Activated effector memory CD4-positive, alpha-beta T cell treated with anti-CD3 and anti-CD28 coated beads, Interleukin-2, amount 50 U/mL, for 16 hours (primary cell): ENCODE results near the gene RASSF4.

Experiments
- DNase-seq: peaks from one replicate; pipeline ENCODE4 v3.0.0-alpha.2; 2020

Gene RASSF4

DNA sequence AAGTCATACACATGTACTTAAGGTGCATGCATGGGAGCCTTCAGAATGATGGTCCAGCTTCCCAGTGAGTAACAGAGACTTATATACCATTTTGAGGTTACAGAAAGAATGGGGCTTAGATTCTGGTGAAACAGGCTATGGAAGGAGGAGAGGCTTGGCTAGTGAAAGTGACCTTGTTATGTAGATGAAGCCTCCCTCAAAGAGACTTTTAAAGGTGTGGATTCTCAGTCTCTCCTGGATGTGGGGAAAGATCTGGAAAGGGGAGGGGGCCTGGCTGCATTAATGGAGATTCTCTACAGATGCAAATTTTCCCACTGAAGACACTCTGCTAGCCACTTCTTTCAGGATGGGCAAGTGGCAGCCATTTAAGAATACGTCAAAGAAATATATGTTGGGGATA is 5.5 kb downstream of the RASSF4 start:
- no peak for DNase-seq

DNA sequence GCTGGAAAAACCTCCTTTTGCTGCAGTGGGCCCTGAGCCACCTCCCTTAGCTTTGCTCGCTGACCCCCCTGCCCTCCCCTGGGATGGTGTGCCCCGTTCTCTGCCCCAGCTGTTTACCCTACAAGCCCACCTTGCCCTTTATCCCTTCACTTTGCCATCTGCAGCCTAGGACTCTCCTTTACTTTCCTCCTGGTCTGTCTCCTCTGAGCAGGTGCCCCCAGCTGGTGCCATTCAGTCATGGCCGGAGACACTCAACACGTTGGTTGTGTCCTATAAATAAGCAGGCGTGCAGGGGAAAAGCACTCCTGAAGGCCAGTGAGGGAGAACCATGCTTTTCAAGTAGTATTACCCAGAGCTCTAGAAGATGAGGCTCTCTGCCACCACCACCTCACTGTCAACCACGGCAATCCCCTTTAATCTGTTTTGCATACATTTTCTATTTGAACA is 6.1 kb downstream of the RASSF4 start:
- no peak for DNase-seq

DNA sequence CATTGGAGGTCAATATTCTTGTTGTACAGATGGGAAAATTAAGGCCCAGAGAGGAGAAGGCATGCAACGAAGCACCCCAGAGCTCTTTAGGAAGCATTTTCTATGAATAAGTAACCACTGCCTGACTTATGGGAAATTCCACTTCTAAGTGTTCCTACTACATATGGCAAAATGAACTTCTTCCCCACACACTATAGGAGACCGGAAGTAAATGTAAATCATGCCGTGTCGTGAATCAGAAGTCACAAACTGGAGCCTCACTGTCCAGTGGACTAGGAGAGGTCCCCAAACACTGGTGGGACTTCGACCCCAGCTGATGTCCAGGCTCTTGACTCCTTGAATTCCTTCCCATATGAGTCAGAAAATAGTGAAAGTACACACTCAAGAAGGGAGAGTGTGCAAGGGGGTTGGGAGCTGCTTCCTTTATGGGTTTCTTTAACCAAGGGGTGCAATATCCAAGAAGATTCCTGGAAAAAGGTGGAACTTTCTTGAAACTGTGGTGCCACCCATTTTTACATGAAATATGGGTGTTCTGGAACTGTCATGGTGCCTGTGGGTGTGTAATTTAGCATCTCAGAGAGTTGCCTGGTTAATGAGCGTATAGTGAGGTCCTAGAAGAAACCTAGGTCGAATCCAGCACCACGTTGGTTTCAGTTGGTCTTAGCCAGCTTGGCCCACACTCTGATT is 6.7 kb downstream of the RASSF4 start:
- DNase-seq: no peak

DNA sequence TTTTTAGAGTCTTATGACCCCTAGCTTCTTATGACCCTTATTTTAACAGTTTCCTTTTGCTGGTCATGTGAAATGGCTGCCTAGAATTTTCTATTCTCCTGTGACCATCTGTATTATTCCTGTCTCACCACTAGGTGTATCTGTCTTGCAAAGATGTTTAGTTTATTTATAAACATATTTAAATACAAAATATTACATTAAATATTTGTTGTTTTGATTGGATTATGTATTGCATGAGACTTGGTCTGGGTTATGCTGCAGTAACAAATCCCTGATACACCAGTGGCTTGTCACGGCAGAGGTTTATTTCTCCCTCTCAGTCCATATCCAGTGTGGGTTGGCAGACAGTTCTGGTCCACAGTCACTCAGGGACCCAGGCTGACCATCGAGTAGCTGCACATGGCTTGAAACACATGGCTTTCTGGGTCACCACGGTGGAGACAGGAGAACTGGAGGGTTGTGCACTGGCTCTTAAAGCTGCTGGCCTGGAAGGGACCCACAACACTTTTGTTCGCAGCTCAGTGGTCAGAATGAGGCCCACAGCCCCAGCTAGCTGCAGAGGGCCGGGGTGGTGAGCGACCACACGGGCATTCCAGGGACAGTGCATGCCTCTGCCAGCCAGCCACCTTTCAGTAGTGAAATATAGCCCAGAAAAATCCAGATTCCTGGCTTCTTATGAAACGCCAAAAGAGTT is 7.4 kb downstream of the RASSF4 start:
- DNase-seq: no peak

DNA sequence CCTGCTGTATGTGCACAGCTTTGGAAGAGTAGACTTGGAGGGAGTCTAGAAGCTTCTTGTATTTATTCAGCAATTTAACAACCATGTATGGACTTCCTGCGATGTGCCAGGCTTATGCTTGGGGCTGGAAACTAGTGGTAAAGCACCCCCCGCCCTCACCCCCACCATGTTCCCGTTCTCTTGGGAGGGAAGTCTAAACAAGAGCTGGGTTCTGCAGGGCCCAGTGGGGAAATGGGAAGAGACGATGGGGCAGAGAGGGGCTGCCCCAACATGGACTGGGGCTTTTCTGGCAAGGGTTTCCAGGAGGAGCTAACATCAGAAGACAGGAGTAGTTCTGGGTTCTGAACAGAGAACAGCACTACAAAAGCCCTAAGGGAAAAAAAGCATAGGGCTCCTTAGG is 8.0 kb downstream of the RASSF4 start:
- no peak for DNase-seq

DNA sequence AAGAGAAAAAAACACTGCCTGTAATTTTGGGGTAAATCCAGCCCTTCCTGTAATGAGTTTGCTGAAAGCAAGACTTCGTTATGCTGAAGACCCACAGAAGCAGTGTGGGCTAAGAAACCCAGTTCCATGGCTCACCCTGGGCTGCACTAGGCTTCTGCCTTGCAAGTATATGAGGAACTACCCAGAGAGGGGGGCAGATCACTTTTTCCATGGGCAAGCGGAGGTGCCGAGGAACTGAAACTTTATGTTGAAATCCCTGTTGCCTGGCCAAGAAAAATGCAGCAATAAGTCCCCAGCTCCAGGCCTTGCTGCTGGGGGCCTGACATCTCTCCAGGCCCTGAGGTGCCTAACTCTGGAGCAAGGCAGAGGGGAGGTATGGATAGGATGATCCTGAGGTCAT is 8.5 kb downstream of the RASSF4 start:
- no peak for DNase-seq

DNA sequence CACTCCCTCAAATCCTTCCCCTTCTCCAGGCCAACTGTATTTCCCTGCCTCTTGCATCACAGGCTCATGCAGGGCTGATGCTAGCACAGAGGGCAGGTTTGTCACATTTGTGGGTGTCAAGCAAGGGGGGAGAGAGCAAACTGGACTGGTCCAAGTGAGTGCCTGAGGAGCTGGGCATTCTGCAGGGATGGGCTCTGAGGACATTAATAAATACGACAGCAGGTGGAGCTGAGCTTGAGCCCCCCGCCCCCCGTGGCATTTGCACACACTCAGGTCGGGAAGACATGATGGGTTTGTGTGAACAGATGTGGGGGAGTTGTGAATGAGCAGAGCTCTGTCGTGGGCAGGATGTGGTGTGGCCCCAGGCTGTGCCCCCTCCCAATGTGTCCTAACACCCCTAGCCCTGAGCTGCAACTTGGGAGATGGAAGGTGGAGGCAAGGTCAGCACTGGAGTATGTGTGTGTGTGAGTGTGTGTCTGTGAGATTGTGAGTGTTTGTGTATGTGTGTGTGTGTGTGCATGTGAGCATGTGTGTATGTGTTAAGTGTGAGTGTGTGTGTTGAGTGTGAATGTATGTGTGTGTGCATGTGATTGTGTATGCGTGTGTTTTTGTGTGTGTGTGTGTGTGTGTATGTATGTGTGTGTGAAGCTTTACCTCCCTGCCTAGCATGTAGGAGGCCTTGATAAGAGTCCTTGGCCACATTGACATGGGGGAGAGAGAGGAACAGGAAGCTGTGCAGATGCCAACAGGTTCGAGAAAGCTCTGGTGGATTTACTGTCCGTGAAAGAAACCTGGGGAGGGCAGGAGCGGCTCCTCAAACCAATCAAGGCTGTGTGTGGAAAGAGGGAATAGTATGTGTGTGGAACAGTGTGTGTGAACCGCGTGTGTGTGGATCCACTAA is 9.1 kb downstream of the RASSF4 start:
- DNase-seq: no peak

DNA sequence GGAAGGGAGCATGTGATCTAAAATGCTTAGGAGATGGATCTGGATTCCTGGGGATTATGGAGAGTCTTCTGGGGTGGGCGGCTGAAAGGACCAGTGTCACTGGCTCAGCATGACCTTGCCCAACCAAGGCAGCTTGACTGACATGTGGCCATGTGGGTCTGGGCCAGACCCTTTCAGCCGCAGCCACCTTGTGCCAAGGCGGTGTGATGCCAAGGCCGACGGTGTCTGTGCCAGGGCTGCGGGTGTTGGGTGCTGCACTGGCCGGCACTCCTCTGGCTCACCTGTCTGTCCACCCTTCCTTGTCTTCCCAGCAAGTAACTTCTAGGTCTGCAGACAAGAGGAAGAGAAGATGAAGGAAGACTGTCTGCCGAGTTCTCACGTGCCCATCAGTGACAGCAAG is 10.3 kb downstream of the RASSF4 start:
- no peak for DNase-seq

DNA sequence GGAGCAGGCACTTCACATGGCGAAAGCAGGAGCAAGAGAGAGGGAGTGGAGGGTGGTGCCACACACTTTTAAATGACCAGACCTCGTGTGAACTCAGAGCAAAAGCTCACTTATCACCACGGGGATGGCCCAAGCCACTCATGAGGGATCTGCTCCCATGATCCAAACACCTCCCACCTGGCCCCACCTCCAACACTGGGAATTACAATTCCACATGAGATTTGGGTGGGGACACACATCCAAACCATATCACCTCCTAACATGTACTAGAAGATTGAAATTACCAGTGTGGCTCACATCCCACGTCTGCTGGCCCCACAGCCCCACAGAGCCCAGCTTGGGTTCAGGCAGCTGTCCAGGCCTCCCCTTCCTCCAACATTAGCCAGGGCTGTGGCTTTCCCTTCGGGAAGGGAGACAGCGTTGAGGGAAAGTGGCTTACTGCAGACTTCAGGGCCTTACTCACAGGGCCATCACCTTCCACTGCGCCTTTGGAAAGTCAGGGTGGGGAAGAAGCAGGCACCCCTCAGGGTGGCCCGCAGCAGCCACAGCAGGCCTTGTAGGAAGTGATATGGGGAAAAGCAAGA is 11.3 kb downstream of the RASSF4 start:
- DNase-seq: no peak

DNA sequence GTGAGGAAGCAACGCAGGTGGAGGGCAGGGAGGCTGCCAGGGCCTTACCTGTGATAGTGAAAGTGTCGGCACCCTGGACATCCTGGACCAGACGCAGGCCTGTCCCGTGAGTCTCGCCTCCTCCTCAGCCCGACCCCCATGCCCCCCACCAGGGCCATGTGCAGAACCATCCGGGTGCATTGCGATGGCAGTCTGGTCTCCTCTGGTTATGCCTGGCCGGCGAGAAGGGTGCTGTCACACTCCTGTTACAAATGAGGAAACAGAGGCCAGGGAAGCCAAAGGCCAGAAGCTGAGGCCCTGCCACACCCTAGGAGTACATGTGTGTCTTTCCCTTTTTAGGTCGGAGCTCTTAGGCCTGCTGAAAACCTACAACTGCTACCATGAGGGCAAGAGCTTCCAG is 11.8 kb downstream of the RASSF4 start:
- no peak for DNase-seq

DNA sequence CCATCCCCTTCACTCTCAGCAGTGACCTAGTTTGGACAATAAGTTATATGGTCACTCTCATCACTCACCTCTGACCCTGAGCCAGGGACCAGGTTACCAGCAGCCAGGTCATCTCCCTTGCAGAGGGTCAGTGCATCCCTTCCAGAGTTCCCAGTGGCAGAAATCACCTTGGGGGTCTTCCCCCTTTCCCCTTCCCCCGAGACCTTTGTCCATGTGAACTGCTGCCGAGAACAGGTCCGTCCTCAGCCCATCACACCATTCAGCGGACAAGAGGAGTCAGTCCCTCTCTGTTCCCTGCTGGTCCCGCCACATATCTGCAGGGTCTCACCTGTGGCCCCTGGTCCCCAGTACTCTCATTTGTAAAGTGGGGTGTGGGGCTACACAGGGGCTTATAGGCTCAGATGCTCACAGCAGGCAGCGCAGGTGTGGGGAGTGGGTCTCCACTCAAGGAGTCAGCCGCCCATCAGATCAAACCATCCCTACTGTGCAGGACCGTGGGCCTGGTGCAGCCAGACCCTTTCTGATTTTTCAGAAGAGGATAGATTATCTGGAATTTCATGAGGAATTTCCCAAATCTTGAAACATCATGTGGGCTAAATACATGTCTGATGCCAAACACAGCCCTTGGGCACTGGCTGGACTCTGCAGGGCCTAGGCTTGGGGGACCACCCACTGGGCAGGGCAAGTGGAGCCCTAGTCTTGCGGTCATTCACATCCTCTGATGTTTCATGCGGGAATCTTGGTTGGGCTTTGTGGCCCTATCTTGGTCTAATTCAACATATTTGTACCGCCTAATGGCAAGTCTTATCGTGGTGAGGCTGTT is 12.5 kb downstream of the RASSF4 start:
- DNase-seq: no peak

DNA sequence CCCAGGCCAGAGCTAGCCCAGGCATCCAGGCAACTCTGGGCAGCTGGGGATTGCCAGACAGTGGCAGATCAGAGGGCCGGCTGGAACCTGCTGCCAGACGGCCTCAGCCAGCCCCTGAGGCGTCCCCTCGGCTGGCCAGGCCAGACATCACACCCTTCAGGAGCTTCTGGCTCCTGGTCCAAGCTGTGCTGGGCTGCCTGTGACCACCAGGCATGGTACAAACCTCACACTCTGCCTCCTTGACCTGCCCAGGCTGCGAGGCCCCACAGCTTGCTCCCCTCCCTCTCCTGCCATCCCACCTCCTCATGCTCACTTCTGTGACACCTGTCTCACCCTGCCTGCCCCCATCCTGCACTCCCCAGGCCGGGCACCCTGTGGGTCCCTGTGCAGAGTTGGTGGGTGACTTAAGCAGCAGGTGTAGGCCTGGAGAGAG is 13.3 kb downstream of the RASSF4 start:
- no peak for DNase-seq

DNA sequence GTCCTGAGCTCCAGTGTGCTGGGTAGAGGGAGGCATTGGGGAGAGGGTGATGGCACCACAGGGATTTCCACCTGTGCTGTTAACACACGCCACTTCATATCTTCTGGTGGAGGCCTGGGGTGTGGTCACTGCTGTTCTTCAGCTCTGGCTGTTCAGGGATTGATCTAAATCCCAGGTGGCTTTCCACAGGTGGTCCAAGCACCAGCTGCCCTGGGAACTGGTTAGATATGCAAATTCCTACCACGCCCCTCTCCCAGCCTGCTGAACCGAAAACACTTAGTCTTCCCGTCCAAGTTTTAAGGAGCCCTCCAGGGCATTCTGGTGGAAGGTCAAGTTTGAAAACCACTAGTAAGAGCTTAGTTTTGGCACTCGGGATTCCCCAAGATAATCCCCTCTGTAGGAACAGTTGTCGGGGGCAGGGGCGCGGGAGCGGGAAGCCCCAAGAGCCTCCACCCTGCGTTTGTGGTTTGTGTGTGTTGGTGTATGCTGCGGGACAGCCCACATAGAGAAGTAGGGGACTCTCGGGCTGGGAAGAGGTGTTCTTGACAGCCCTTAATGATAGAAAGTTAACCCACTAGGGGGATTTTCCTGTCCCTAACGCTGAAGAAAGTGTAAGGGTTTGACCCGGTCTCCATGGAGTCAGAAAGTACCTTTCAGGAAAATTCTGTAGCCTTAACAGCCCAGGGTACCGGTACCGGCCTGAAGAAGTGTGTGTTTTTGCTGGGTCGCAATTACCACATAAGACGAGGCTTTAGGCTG is 13.9 kb downstream of the RASSF4 start:
- no peak for DNase-seq

DNA sequence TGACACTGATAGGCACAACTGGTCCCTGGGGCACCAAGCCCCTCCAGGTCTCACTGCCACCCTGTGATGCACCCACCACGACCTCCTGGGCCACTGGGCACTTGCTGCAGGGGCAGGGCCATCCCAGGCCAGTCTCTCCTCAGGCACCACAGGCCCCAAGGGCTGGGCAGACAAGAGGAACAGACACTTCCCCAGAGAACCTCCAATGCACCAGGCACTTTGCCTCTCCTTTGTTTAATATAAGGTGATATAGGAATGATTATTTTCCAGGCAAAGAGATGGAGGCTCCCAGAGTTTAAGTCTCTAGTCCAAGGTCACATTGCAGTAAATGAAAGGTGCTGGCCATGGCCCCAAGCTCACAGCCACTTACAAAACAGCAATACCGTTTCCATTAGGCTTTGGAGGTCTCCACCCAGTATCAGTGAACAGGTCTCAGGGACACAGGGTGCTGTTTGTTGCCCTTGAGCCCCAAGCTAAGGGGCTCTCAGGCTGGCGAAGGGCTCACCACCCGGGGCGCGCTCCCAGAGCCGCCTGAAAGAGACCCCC is 14.6 kb downstream of the RASSF4 start:
- no peak for DNase-seq

DNA sequence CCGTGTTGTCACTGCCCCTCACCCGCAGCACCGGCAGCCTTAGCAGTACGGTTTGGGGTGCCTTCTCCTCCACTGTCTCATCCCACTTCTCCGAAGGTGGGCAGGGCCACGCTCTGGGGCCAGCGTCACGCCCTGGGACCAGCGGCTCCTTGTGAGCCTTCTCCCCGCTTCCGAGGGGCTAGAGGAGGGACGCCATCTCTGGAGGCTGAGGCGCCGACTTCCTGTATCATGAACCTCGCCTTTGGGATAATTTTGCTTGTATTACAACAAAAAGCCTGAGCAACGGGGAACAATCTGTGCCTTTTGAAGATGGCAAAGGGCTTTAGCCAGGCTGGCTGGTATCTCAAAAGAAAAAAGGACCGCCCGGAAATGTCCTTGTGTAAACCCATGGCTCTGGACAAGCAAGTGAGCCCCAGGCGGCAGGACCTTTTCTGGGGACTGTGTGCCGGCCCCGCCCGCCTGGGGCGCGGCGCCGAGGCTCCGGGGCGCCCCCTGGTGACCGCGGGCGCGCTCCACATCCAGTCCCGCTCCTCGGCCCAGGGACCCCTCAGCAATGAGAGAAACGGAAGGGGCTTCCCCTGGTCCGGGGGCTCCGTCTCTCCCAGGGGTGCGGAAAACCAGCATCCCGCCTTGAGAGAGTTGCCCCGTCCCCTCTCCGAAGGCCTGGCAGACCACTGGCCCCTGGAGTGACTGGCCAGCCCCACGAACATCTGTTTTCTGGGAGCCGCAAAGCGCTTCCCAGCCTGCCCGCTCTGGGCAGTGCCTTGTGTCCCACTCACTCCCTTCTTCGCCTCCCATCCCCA is 15.2 kb downstream of the RASSF4 start:
- peak; percentile 87 for DNase-seq

DNA sequence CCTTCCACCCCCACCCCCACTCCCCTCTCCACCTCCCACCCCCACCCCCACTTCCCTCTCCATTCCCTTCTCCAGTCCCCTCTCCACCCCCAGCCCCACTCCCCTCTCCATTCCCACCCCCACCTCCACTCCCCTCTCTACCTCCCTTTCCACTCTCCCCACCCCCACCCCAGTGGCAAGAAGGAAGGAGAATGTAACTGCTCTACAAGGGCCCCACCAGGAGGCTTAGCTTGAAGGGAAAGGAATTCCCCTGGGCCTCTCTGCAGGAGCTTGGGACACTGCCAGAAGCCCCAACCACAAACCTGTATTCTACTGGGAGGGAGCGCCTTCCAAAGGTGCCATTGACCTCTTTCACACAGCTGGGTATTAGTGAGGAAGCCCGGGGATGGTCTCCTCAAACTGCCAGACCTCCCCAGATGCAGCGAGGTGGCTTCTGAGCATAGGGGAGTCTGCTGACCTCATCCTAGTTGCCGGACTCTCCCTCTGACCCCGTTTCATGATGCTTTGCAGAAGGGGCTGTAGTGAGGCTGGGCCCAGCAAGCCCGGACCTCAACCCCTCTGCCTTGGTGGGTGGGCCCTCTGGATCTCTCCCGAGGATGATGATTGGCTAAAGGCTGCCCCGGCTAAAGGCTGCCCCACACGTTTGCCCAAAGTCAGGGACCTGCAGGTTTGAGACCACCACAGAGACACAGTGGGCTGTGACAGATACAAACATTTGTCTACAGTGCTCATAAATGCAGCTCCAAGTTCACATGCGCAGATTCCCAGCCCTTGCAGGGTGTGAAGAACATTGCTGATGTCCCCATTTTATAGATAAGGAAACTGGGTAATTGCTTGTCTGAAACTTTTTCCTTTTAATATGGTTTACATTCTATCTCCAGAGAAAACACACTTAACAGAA is 16.1 kb downstream of the RASSF4 start:
- DNase-seq: no peak

DNA sequence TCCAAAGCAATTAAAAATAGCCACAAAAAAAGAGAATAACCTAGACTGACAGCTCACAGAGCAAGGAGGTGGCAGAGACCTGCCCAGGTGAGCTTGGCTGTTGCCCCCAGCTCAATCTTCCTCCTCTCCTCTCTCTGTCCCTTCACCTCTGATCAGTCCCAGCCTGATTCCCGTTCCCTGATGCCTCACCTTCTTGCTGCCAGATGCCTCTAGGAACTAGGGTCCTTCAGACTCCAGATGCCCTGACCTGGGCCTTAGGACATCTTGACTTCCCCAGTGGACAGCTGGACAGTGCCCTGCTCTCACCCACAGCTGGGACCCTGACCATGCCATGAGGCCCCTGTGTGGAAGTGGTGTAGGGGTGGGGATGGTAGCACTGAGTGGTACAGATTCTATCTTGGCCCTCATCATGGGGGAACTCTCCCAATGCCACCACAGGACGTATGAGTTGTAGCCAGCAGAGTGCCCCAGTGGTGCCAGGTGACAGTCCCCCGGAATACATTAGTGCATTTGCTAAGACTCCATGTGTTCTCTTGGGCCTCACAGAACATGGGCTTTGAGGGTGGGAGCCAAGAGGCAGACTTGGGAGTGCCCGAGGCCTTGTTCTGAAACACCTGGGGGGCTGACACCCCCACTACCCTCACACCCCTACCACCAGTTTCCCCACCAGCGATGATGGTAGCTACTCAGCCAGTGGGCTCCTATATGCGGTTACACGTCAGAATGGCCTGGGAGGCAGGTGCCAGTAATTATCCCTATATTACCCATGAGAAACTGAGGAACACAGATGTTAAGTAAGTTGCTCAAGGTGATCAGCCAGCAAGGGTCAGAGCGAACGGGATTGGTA is 17.0 kb downstream of the RASSF4 start:
- no peak for DNase-seq
